ENCODE measurements around the gene CSNK1G2.

The CSNK1G2 gene

GRCh38 chr19:1941146-1942077 is at the start of gene CSNK1G2:
Gene CSNK1G2 (plus strand): TSS chr19:1941172. CDS start chr19:1969773, 28,601 bp downstream.
- DNase-seq, result no peak

- DNase-seq, result no peak
Observed at GRCh38 chr19:1893791-1894190, 47.2 kb upstream of the CSNK1G2 start.

- DNase-seq, result no peak
Observed at GRCh38 chr19:1896508-1896907, 44.5 kb upstream of the CSNK1G2 start.

- no peak for DNase-seq
Observed at GRCh38 chr19:1901940-1902404, 39.0 kb upstream of the CSNK1G2 start.

GRCh38 chr19:1902923-1903322 is 38.0 kb upstream of the CSNK1G2 start:
- DNase-seq, result no peak

- no peak for DNase-seq
Observed at GRCh38 chr19:1904860-1905109, 36.2 kb upstream of the CSNK1G2 start.

- DNase-seq, result peak; percentile 93
Observed at GRCh38 chr19:1905110-1905862, 35.7 kb upstream of the CSNK1G2 start, which contains the start of the genes ADAT3 and SCAMP4. Gene ADAT3 (plus strand): TSS chr19:1905399. CDS start chr19:1912048, 6,649 bp downstream. Gene SCAMP4 (plus strand): TSS chr19:1905399. CDS start chr19:1915020, 9,621 bp downstream.

GRCh38 chr19:1905863-1906375 is 35.1 kb upstream of the CSNK1G2 start:
- DNase-seq, result no peak

GRCh38 chr19:1906985-1907562 is 33.9 kb upstream of the CSNK1G2 start:
- DNase-seq, result no peak

GRCh38 chr19:1907563-1908363 is 33.2 kb upstream of the CSNK1G2 start:
- DNase-seq, result no peak

GRCh38 chr19:1908364-1908678 is 32.7 kb upstream of the CSNK1G2 start:
- DNase-seq, result no peak

- no peak for DNase-seq
Observed at GRCh38 chr19:1909761-1910080, 31.3 kb upstream of the CSNK1G2 start.

GRCh38 chr19:1910177-1910576 is 30.8 kb upstream of the CSNK1G2 start:
- DNase-seq, result no peak

- DNase-seq, result no peak
Observed at GRCh38 chr19:1911098-1911497, 29.9 kb upstream of the CSNK1G2 start.

GRCh38 chr19:1911995-1912394 is 29.0 kb upstream of the CSNK1G2 start:
- no peak for DNase-seq

GRCh38 chr19:1912760-1913505 is 28.0 kb upstream of the CSNK1G2 start:
- DNase-seq, result no peak

GRCh38 chr19:1913781-1914577 is 27.0 kb upstream of the CSNK1G2 start:
- DNase-seq, result no peak

GRCh38 chr19:1914826-1915341 is 26.1 kb upstream of the CSNK1G2 start:
- no peak for DNase-seq

GRCh38 chr19:1917146-1917545 is 23.8 kb upstream of the CSNK1G2 start:
- no peak for DNase-seq

- no peak for DNase-seq
Observed at GRCh38 chr19:1917926-1918325, 23.0 kb upstream of the CSNK1G2 start.

- no peak for DNase-seq
Observed at GRCh38 chr19:1918975-1919374, 22.0 kb upstream of the CSNK1G2 start.

Data from NCI-H1436 treated with DMSO at 0.1 percent for 48 hours (cell line).